HepG2 (cell line): Measurements from ENCODE around the gene ATXN7L2.
A peak's percentile ranks its signal among the peaks of the same experiment; 100 is the strongest.

ENCODE experiments used
- CTCF ChIP-seq: sonication (generic); formaldehyde crosslinking; IDR thresholded peaks from 2 replicates; pipeline ENCODE4 v1.5.0; 2020; ENCODE audit warnings: mild to moderate bottlenecking, missing genetic modification reagents, moderate library complexity
- EZH2 ChIP-seq: conservative IDR thresholded peaks from 2 replicates; pipeline ENCODE4 v1.6.1; 2012; ENCODE audit warnings: mild to moderate bottlenecking, low read depth, low read length, moderate library complexity
- PAX8 ChIP-seq: sonication (generic); formaldehyde crosslinking; IDR thresholded peaks from 2 replicates; pipeline ENCODE4 v1.8.0; 2022; ENCODE audit warnings: mild to moderate bottlenecking, missing genetic modification reagents, borderline replicate concordance
- POLR2A ChIP-seq, 2 experiments: IDR thresholded peaks; 2 replicates each; pipeline ENCODE4 v1.6.1; 2011; ENCODE audit warnings: low read depth in 2 of 2, low read length in 2 of 2, mild to moderate bottlenecking in 1 of 2, moderate library complexity in 1 of 2; ENCODE audit not compliant: insufficient read depth in 1 of 2
- POLR2AphosphoS5 ChIP-seq: IDR thresholded peaks from 2 replicates; pipeline ENCODE4 v1.6.1; 2012; ENCODE audit warnings: low read depth, low read length
- RBAK ChIP-seq: sonication (generic); formaldehyde crosslinking; IDR thresholded peaks from 2 replicates; pipeline ENCODE4 v1.5.1; 2020; ENCODE audit warnings: mild to moderate bottlenecking, missing genetic modification reagents
- SMAD1 ChIP-seq: sonication (generic); formaldehyde crosslinking; IDR thresholded peaks from 2 replicates; pipeline ENCODE4 v1.4.0; 2020; ENCODE audit warnings: missing genetic modification reagents, low read depth, mild to moderate bottlenecking, borderline replicate concordance
- ZEB1 ChIP-seq: IDR thresholded peaks from 2 replicates; pipeline ENCODE4 v1.6.1; 2012; ENCODE audit warnings: mild to moderate bottlenecking, low read depth, inconsistent platforms; ENCODE audit not compliant: insufficient replicate concordance
- ZNF12 ChIP-seq: sonication (generic); formaldehyde crosslinking; IDR thresholded peaks from 2 replicates; pipeline ENCODE4 v1.5.0; 2020; ENCODE audit warnings: missing genetic modification reagents

- TF ChIP-seq CTCF (CRISPR knock-in tag): peak; percentile 96
- no peak for TF ChIP-seq POLR2A (IDR thresholded peaks at IDR 0.05; ENCODE audit: insufficient read depth in 1 of 2, low read depth in 2 of 2, low read length in 2 of 2)
- no peak for TF ChIP-seq ZNF12 (CRISPR knock-in tag)
- no peak for TF ChIP-seq PAX8 (CRISPR knock-in tag)
- no peak for TF ChIP-seq SMAD1 (CRISPR knock-in tag)
- TF ChIP-seq EZH2: no peak
- no peak for TF ChIP-seq ZEB1
- TF ChIP-seq POLR2AphosphoS5: no peak
- TF ChIP-seq RBAK (CRISPR knock-in tag): no peak
Measured at GRCh38 chr1:109532365-109533136, 48.8 kb downstream of the ATXN7L2 start.
